HepG2 (cell line): ENCODE measurements around the gene COQ4. TPM values are rescaled to one million over a fixed set of nuclear protein-coding genes. Genes with fewer than 3 reads are reported as not detected.

Source experiments
- ATAC-seq: fragments of 200-7000 bp; cut with Tn5 transposase; 3 replicates; pipeline ENCODE4 v1.9.1; 2020; ENCODE audit warnings: mild to moderate bottlenecking, moderate library complexity
- BruUV-seq: library from RNA; stranded (reverse); fragments of 400-500 nt; replicated peaks from 2 replicates; lab custom pipeline; 2021; lab: Mats Ljungman, UMichigan
- CTCF ChIA-PET: fragments of 300-600 bp; formaldehyde crosslinking; extraction: SDS; loops from one replicate; lab custom pipeline; 2021; ENCODE audit warnings: low total read pairs, inconsistent platforms, low intra/inter-chr PET ratio; lab: Yijun Ruan, JAX
- POLR2A ChIA-PET: fragments of 350-600 bp; sonication (Branson Sonifier 250); formaldehyde crosslinking; loops from one replicate; lab custom pipeline; 2020; ENCODE audit warnings: antibody characterized with exemption, inconsistent platforms; lab: Yijun Ruan, JAX
- DNase-seq: peaks from one replicate; pipeline ENCODE4 v3.0.0-alpha.2; 2015; ENCODE audit warnings: low spot score
- FAIRE-seq: peaks from 3 replicates; lab custom pipeline; 2011; peaks lifted over from hg19 to GRCh38; lab: Jason Lieb, UNC
- H2AFZ ChIP-seq: one replicate; pipeline ENCODE4 v1.6.1; 2011; ENCODE audit warnings: low read length, inconsistent platforms
- H3K27ac ChIP-seq: fragments of 300-600 bp; 3 replicates; pipeline ENCODE4 v1.8.0; 2011; ENCODE audit warnings: mixed run types, mild to moderate bottlenecking, mixed read lengths, low read length, inconsistent platforms; ENCODE audit not compliant: insufficient read depth; ENCODE audit errors: extremely low read length
- H3K27me3 ChIP-seq, 2 experiments: fragments of 200-600 bp in 1 of 2; 2 replicates in 1 of 2; 3 replicates in 1 of 2; pipeline versions ENCODE4 v1.6.0 to v1.8.0; 2011; ENCODE audit warnings: low read length in 2 of 2, mild to moderate bottlenecking in 2 of 2, moderate library complexity in 2 of 2, inconsistent platforms in 1 of 2; ENCODE audit not compliant: insufficient read depth in 2 of 2, control insufficient read depth in 1 of 2
- H3K36me3 ChIP-seq, 2 experiments: fragments of 200-600 bp in 1 of 2; replicated peaks in 1 of 2; 2 replicates in 1 of 2; 3 replicates in 1 of 2; pipeline versions ENCODE4 v1.5.1 to v1.8.0; 2011; ENCODE audit warnings: low read length in 2 of 2, inconsistent platforms in 1 of 2; ENCODE audit not compliant: insufficient read depth in 2 of 2, control insufficient read depth in 1 of 2
- H3K4me1 ChIP-seq: 2 replicates; pipeline ENCODE4 v1.5.1; 2012; ENCODE audit warnings: low read length, inconsistent platforms; ENCODE audit not compliant: insufficient read depth
- H3K4me2 ChIP-seq: 2 replicates; pipeline ENCODE4 v1.6.0; 2011; ENCODE audit warnings: low read depth, low read length, inconsistent platforms
- H3K4me3 ChIP-seq, 3 experiments: fragments of 200-600 bp in 1 of 3; sonication (generic), shearing (Covaris generic) in 1 of 3; replicated peaks in 1 of 3; 2 replicates each; pipeline ENCODE4 v1.5.1; 2011 to 2016; ENCODE audit warnings: low read length in 3 of 3, inconsistent platforms in 2 of 3, low read depth in 2 of 3, mild to moderate bottlenecking in 2 of 3, control low read depth in 1 of 3, mixed read lengths in 1 of 3; ENCODE audit not compliant: insufficient read depth in 1 of 3
- H3K79me2 ChIP-seq: one replicate; pipeline ENCODE4 v1.6.1; 2011; ENCODE audit warnings: low read length, inconsistent platforms; ENCODE audit not compliant: insufficient read depth
- H3K9ac ChIP-seq: 2 replicates; pipeline ENCODE4 v1.6.0; 2011; ENCODE audit warnings: mild to moderate bottlenecking, low read depth, low read length, inconsistent platforms; ENCODE audit not compliant: insufficient read depth
- H3K9me3 ChIP-seq: 2 replicates; pipeline ENCODE4 v1.5.1; 2012; ENCODE audit warnings: mild to moderate bottlenecking, low read length
- H4K20me1 ChIP-seq: 2 replicates; pipeline ENCODE4 v1.6.0; 2011; ENCODE audit warnings: inconsistent platforms, mild to moderate bottlenecking, low read length, moderate library complexity; ENCODE audit not compliant: insufficient read depth
- ARID4A ChIP-seq: sonication (generic); formaldehyde crosslinking; IDR thresholded peaks from 2 replicates; pipeline ENCODE4 v1.5.0; 2020; ENCODE audit warnings: mild to moderate bottlenecking, missing genetic modification reagents, borderline replicate concordance
- HHEX ChIP-seq: IDR thresholded peaks from 2 replicates; pipeline ENCODE4 v1.6.1; 2016; ENCODE audit warnings: control low read depth
- KAT8 ChIP-seq: IDR thresholded peaks from 2 replicates; pipeline ENCODE4 v1.6.1; 2016; ENCODE audit warnings: missing genetic modification reagents, missing compliant biosample characterization
- KDM1A ChIP-seq: IDR thresholded peaks from 2 replicates; pipeline ENCODE4 v1.6.1; 2016; ENCODE audit warnings: missing compliant biosample characterization
- NONO ChIP-seq, 2 experiments: fragments of 450-650 bp in 1 of 2; sonication (generic) in 1 of 2; formaldehyde crosslinking in 1 of 2; IDR thresholded peaks in 1 of 2; conservative IDR thresholded peaks in 1 of 2; 2 replicates each; pipeline versions ENCODE4 v1.6.1 to v1.8.0; 2017 to 2022; ENCODE audit warnings: mild to moderate bottlenecking in 1 of 2, missing genetic modification reagents in 1 of 2, moderate library complexity in 1 of 2
- SKI ChIP-seq: fragments of 450-650 bp; IDR thresholded peaks from one replicate; pipeline ENCODE4 v1.6.1; 2018; ENCODE audit warnings: mild to moderate bottlenecking; ENCODE audit not compliant: partially characterized antibody
- ZNF782 ChIP-seq: sonication (generic); formaldehyde crosslinking; IDR thresholded peaks from 2 replicates; pipeline ENCODE4 v1.4.0; 2020; ENCODE audit warnings: missing genetic modification reagents, mild to moderate bottlenecking, borderline replicate concordance
- WGBS: methylation state at CpG from one replicate; pipeline ENCODE4 v1.1.6; 2017; ENCODE audit warnings: low lambda C conversion rate; 5-methylcytosine and 5-hydroxymethylcytosine counted together
- in situ Hi-C: cut with HindIII; loops from 2 replicates; pipeline ENCODE4 v1.10.0; 2017; ENCODE audit warnings: low pct_unique_long_range_greater_than_20kb; ENCODE audit not compliant: extremely low pct_ligation_motif_present
- intact Hi-C: fragments of 100-400 bp; cut with micrococcal nuclease; formaldehyde crosslinking; loops from one replicate; pipeline ENCODE4 v1.10.0; 2022; ENCODE audit not compliant: unreplicated experiment
- polyA plus RNA-seq, 8 experiments: library from polyadenylated mRNA; depleted of rRNA in 3 of 8; stranded (reverse) in 7 of 8; unstranded in 1 of 8; fragments of >200 nt; fragmentation: Illumina TruSeq in 4 of 8; extraction: Trizol in 4 of 8; gene quantifications; 2 replicates each; pipeline versions ENCODE4 v1.2.1 to v1.2.3, GENCODE V29; 2011 to 2016; ENCODE audit warnings: low read depth in 4 of 8, missing spikeins in 1 of 8, mixed read lengths in 1 of 8; ENCODE audit not compliant: insufficient read depth in 1 of 8
- total RNA-seq, 5 experiments: library from RNA; depleted of rRNA; stranded (reverse); fragments of >200 nt; fragmentation: Illumina TruSeq; extraction: Trizol; gene quantifications; 2 replicates each; pipeline ENCODE4 v1.2.3, GENCODE V29; 2016; ENCODE audit warnings: low read depth in 1 of 5

COQ4 gene
- total and polyA plus RNA-seq, 2 of the 13 experiments (the other 11 are each of a cell fraction or from before 2014, with no cell fraction given), result 26.1 to 36.0 TPM

GRCh38 chr9:128285033-128285784 is 37.4 kb upstream of the COQ4 start:
- POLR2A ChIA-PET, result no interaction called here
- no TSS peak for BruUV-seq

More at GRCh38 chr9:128285033-128285784, 37.4 kb upstream of the COQ4 start:
- Histone ChIP-seq H3K27me3 (no peaks in the 10 kb centered on the region), H3K9ac (no peak overlapping the region), H3K27ac (no peak overlapping the region), H3K36me3 (peaks cover 5 to 17% of the 10 kb centered on the region in 2 experiments; a peak in 3 of 5 replicates), H2AFZ (no peak overlapping the region), H4K20me1 (no peaks in the 10 kb centered on the region), H3K79me2 (no peaks in the 10 kb centered on the region), H3K4me1 (no peaks in the 10 kb centered on the region), H3K9me3 (no peaks in the 10 kb centered on the region), H3K4me3 (no peak overlapping the region), H3K4me2 (no peak overlapping the region)
- 97% methylated on average over 12 of the region's 12 CpGs for WGBS
- CTCF ChIA-PET, result no interaction called here
- in situ Hi-C loops, result no loop called here
- no peak for ATAC-seq
- FAIRE-seq, result no peak
- intact Hi-C loops, result no loop called here
- no peak for DNase-seq
- TF ChIP-seq NONO (IDR thresholded peaks at IDR 0.05) (no peak), NONO (CRISPR knock-in tag; conservative IDR thresholded peaks at IDR 0.05) (no peak), ARID4A (CRISPR knock-in tag) (no peak), KAT8 (CRISPR knock-in tag) (no peak), SKI (no peak), KDM1A (CRISPR knock-in tag) (no peak), HHEX (no peak), ZNF782 (CRISPR knock-in tag) (no peak)
